ENCODE measurements around the gene DOCK11. TPM values are rescaled to one million over a fixed set of nuclear protein-coding genes. Genes with fewer than 3 reads are reported as not detected.

DOCK11 gene
- total RNA-seq, 4 donors from 2014 or later, result 6.4 to 16.4 (median 9.8) TPM

DNA sequence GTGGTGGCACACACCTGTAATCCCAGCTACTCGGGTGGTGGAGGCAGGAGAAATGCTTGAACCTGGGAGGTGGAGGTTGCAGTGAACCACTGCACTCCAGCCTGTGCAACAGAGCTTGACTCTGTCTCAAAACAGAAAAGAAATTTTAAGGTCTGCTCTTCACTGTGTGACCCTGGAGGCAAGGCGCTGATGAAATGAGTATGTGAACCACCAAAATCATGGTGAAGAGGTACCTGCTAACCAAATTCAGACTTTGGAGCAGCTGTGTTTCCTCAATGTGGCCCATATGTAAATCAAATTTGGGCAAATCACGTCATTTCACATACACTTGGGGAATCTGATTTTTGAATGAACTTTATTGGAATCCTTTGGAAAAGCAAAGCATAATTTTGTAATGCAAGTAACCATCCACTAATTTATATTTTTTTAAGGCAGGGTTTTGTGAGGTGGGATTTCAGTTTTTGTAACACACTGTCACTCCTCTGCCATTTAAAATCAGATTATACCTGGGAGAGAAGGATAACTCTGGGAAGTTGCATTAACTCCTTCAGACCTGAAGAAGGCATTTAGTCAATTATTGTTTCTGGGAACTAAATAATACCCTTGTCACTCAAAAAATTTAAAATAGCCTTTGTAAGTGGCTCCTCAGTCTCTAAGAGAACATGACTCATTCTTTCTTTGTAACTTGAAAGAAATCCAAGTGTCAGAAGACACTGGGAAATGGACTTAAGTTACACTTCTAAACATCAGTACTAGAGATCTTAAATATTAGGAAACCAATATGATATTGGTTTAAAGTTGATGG is 24.0 kb downstream of the DOCK11 start:
- Histone ChIP-seq H3K4me1 (peaks cover 0 to 24% (median 0%) of the 10 kb centered on the region in 4 donors), H3K4me3 (no peak overlapping the region), H3K36me3 (no peaks in the 10 kb centered on the region), H3K27ac (peak overlapping the region; percentile 29 to 52 (median 44)), H3K9me3 (no peaks in the 10 kb centered on the region), H3K27me3 (no peaks in the 10 kb centered on the region)
- in situ Hi-C loops (cut with MboI; ENCODE audit: low pct_ligation_motif_present in 1 of 4, low pct_unique_long_range_greater_than_20kb in 1 of 4, low sequenced_read_pairs in 3 of 4) (no loop called here), intact Hi-C loops (cut with DNase I; ENCODE audit: low total_unique reads) (no loop called here)
- 76 to 83% methylated on average over 1 to 3 of the region's 3 CpGs for WGBS, 2 donors (ENCODE audit: low coverage in 1 of 2)
- DNase-seq, result no peak
- TF ChIP-seq EP300 (IDR thresholded peaks at IDR 0.05; ENCODE audit: low read depth) (no peak), POLR2AphosphoS5 (IDR thresholded peaks at IDR 0.05) (no peak), POLR2A (IDR thresholded peaks at IDR 0.05) (no peak)
- TF ChIP-seq, protein P1, sequence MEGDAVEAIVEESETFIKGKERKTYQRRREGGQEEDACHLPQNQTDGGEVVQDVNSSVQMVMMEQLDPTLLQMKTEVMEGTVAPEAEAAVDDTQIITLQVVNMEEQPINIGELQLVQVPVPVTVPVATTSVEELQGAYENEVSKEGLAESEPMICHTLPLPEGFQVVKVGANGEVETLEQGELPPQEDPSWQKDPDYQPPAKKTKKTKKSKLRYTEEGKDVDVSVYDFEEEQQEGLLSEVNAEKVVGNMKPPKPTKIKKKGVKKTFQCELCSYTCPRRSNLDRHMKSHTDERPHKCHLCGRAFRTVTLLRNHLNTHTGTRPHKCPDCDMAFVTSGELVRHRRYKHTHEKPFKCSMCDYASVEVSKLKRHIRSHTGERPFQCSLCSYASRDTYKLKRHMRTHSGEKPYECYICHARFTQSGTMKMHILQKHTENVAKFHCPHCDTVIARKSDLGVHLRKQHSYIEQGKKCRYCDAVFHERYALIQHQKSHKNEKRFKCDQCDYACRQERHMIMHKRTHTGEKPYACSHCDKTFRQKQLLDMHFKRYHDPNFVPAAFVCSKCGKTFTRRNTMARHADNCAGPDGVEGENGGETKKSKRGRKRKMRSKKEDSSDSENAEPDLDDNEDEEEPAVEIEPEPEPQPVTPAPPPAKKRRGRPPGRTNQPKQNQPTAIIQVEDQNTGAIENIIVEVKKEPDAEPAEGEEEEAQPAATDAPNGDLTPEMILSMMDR (IDR thresholded peaks at IDR 0.05), result no peak

DNA sequence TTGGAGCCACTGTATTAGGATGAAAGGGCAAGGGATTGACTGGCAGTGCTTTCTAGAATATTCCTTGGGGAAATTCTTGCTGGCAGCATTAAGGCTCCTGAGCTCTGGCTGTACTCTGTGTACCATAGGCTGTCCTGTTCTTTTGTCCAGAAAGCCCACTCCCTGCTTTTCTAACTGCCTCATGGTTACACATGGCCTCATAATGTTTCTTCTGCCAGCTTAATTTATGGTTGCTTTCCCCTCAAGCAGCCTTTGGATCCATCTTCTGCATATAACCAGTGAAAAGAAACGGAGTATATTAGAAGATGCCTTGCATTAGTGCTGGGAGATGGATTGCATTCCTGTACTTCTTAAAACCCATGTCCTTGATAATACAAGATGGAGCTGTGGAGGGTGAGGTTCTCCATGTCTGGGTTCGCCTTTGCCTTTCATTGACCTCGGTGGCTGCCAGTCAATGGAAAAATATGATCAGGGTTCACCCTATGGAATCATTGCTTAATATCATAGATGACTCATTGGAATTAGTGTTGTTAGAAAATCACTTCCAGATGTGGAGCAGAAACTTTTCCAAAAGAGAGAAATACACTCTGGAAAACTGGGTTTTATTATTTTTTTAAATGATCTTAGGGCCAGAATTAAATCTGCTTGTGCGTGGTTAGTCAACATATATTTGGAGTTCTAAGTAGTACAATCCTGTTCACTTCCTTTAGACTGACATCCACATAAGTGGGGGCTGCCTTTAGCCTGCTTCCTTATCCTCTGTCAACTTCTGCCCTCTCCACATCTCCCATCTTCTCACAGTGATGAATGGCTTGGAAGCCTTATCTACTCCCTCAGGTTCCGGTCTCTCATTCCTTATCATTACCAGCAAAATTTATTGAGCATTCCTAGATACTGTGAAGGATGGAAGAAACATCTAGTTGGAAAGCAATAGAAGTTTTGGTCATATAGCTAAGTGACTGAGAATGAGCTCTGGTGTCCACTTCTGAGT is 24.9 kb downstream of the DOCK11 start:
- 81 to 100% methylated on average over 2 to 5 of the region's 5 CpGs for WGBS, 2 donors (ENCODE audit: low coverage in 1 of 2)
- no peak for DNase-seq
- Histone ChIP-seq H3K4me1 (peaks cover 0 to 24% (median 0%) of the 10 kb centered on the region in 4 donors), H3K27me3 (no peaks in the 10 kb centered on the region), H3K36me3 (no peaks in the 10 kb centered on the region), H3K27ac (peak overlapping the region; percentile 29 to 52 (median 44)), H3K9me3 (no peaks in the 10 kb centered on the region), H3K4me3 (no peak overlapping the region)
- in situ Hi-C loops (cut with MboI; ENCODE audit: low pct_ligation_motif_present in 1 of 4, low pct_unique_long_range_greater_than_20kb in 1 of 4, low sequenced_read_pairs in 3 of 4), result no loop called here
- TF ChIP-seq EP300 (IDR thresholded peaks at IDR 0.05; ENCODE audit: low read depth), result no peak
- TF ChIP-seq, protein P1 (IDR thresholded peaks at IDR 0.05), result no peak
- no peak for TF ChIP-seq POLR2A (IDR thresholded peaks at IDR 0.05)
- no peak for TF ChIP-seq POLR2AphosphoS5 (IDR thresholded peaks at IDR 0.05)
- intact Hi-C loops (cut with DNase I; ENCODE audit: low total_unique reads), result no loop called here

DNA sequence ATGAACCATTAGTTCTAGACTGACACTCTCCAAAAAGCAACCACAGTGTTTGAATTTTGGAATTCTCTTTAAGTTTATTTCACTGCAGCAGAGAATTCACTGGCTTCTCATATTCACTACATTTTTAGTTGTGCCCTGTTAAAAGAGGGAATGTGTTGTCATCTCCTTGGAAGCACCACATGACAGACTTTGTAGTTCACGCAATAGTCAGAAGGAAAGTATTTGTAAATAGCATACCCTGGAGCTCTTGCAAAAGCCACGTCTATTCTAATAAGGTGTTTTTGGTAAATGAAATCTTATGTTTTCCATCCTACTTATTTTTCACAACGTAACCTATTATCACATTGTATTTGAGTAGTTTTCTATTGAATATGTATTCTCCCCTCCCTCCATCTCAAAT is 25.8 kb downstream of the DOCK11 start:
- intact Hi-C loops (cut with DNase I; ENCODE audit: low total_unique reads) (no loop called here), in situ Hi-C loops (cut with MboI; ENCODE audit: low pct_ligation_motif_present in 1 of 4, low pct_unique_long_range_greater_than_20kb in 1 of 4, low sequenced_read_pairs in 3 of 4) (no loop called here)
- no peak for DNase-seq
- Histone ChIP-seq H3K4me3 (no peak overlapping the region), H3K27me3 (no peaks in the 10 kb centered on the region), H3K36me3 (no peaks in the 10 kb centered on the region), H3K27ac (peak overlapping the region in 3 of 4 donors; percentile 40 to 52 (median 48)), H3K4me1 (peaks cover 0 to 24% (median 0%) of the 10 kb centered on the region in 4 donors), H3K9me3 (no peaks in the 10 kb centered on the region)
- WGBS, 2 donors (ENCODE audit: low coverage in 1 of 2), result 68 to 81% methylated on average over 3 of the region's 3 CpGs
- TF ChIP-seq POLR2AphosphoS5 (IDR thresholded peaks at IDR 0.05) (no peak), POLR2A (IDR thresholded peaks at IDR 0.05) (no peak)
- TF ChIP-seq, protein P1 (IDR thresholded peaks at IDR 0.05), result no peak
